H9 (cell line): Measurements from ENCODE around the gene PLXNC1. TPM values are rescaled to one million over a fixed set of nuclear protein-coding genes. Genes with fewer than 3 reads are reported as not detected.

Experiments used
- DNase-seq: peaks from one replicate; pipeline ENCODE4 v3.0.0-alpha.2; 2017
- H2AFZ ChIP-seq: one replicate; pipeline ENCODE4 v1.6.1; 2013; ENCODE audit warnings: mild to moderate bottlenecking, low read length, control low read depth, moderate library complexity
- H2AK5ac ChIP-seq: 2 replicates; pipeline ENCODE4 v1.6.1; 2013; ENCODE audit warnings: low read length, control low read depth, mixed read lengths; ENCODE audit not compliant: insufficient read length
- H2BK120ac ChIP-seq: one replicate; pipeline ENCODE4 v1.6.1; 2013; ENCODE audit warnings: low read depth, mild to moderate bottlenecking, low read length, control low read depth, inconsistent platforms; ENCODE audit not compliant: poor library complexity, severe bottlenecking
- H2BK12ac ChIP-seq: 2 replicates; pipeline ENCODE4 v1.6.1; 2013; ENCODE audit warnings: low read length, control low read depth, mixed read lengths, low read depth; ENCODE audit not compliant: insufficient read length
- H2BK15ac ChIP-seq: 2 replicates; pipeline ENCODE4 v1.6.1; 2013; ENCODE audit warnings: low read depth, low read length, control low read depth
- H2BK20ac ChIP-seq: one replicate; pipeline ENCODE4 v1.6.1; 2013; ENCODE audit warnings: low read depth, mild to moderate bottlenecking, low read length, control low read depth, inconsistent platforms; ENCODE audit not compliant: poor library complexity, severe bottlenecking
- H2BK5ac ChIP-seq: 2 replicates; pipeline ENCODE4 v1.6.1; 2013; ENCODE audit warnings: low read length, control low read depth, mixed read lengths; ENCODE audit not compliant: insufficient read length
- H3K14ac ChIP-seq: 2 replicates; pipeline ENCODE4 v1.6.1; 2013; ENCODE audit warnings: low read length, control low read depth; ENCODE audit not compliant: insufficient read depth
- H3K18ac ChIP-seq: 2 replicates; pipeline ENCODE4 v1.6.1; 2013; ENCODE audit warnings: low read depth, mild to moderate bottlenecking, mixed read lengths, low read length, control low read depth; ENCODE audit not compliant: insufficient read length
- H3K23ac ChIP-seq: 2 replicates; pipeline ENCODE4 v1.6.1; 2013; ENCODE audit warnings: low read length, control low read depth, mixed read lengths, low read depth; ENCODE audit not compliant: insufficient read length
- H3K23me2 ChIP-seq: 2 replicates; pipeline ENCODE4 v1.6.1; 2013; ENCODE audit warnings: low read depth, mild to moderate bottlenecking, mixed read lengths, low read length, control low read depth; ENCODE audit not compliant: insufficient read length, poor library complexity, severe bottlenecking
- H3K27ac ChIP-seq: 2 replicates; pipeline ENCODE4 v1.5.1; 2013; ENCODE audit warnings: low read length, control low read depth, mixed read lengths, low read depth; ENCODE audit not compliant: insufficient read length
- H3K27me3 ChIP-seq: 2 replicates; pipeline ENCODE4 v1.6.1; 2013; ENCODE audit warnings: low read length, control low read depth, inconsistent platforms; ENCODE audit not compliant: insufficient read depth
- H3K4ac ChIP-seq: 2 replicates; pipeline ENCODE4 v1.6.1; 2013; ENCODE audit warnings: low read depth, mild to moderate bottlenecking, control low read depth, inconsistent platforms, low read length, moderate library complexity
- H3K4me1 ChIP-seq: 2 replicates; pipeline ENCODE4 v1.6.1; 2013; ENCODE audit warnings: low read length, control low read depth, inconsistent platforms; ENCODE audit not compliant: insufficient read depth
- H3K4me2 ChIP-seq: 2 replicates; pipeline ENCODE4 v1.6.1; 2013; ENCODE audit warnings: low read length, control low read depth, mixed read lengths; ENCODE audit not compliant: insufficient read length, insufficient read depth
- H3K56ac ChIP-seq: 2 replicates; pipeline ENCODE4 v1.6.1; 2013; ENCODE audit warnings: low read depth, mild to moderate bottlenecking, mixed read lengths, low read length, control low read depth; ENCODE audit not compliant: insufficient read length
- H3K79me1 ChIP-seq: 2 replicates; pipeline ENCODE4 v1.6.1; 2013; ENCODE audit warnings: low read depth, mild to moderate bottlenecking, moderate library complexity, low read length, control low read depth, inconsistent platforms; ENCODE audit not compliant: insufficient read depth, poor library complexity, severe bottlenecking
- H3K79me2 ChIP-seq: 2 replicates; pipeline ENCODE4 v1.6.1; 2013; ENCODE audit warnings: low read length, control low read depth, inconsistent platforms; ENCODE audit not compliant: insufficient read depth
- H3K9ac ChIP-seq: 2 replicates; pipeline ENCODE4 v1.6.1; 2013; ENCODE audit warnings: low read length, control low read depth, mixed read lengths; ENCODE audit not compliant: insufficient read length; ENCODE audit errors: extremely low read depth
- H3K9me3 ChIP-seq: one replicate; pipeline ENCODE4 v1.6.1; 2013; ENCODE audit warnings: low read depth, low read length, inconsistent platforms; ENCODE audit not compliant: control insufficient read depth
- H3T11ph ChIP-seq: one replicate; pipeline ENCODE4 v1.6.1; 2013; ENCODE audit warnings: mild to moderate bottlenecking, low read length, control low read depth, inconsistent platforms
- H4K20me1 ChIP-seq: one replicate; pipeline ENCODE4 v1.6.1; 2013; ENCODE audit not compliant: control insufficient read depth, insufficient read length, insufficient read depth
- H4K5ac ChIP-seq: 2 replicates; pipeline ENCODE4 v1.6.1; 2013; ENCODE audit warnings: low read depth, mild to moderate bottlenecking, mixed read lengths, low read length, control low read depth; ENCODE audit not compliant: insufficient read length
- H4K8ac ChIP-seq: replicated peaks from 2 replicates; pipeline ENCODE4 v1.6.1; 2013; ENCODE audit warnings: low read length, control low read depth, mixed read lengths, low read depth; ENCODE audit not compliant: insufficient read length
- H4K91ac ChIP-seq: 2 replicates; pipeline ENCODE4 v1.6.1; 2013; ENCODE audit warnings: low read depth, mild to moderate bottlenecking, moderate library complexity, mixed read lengths, low read length, control low read depth; ENCODE audit not compliant: insufficient read length
- H3K27ac Mint-ChIP-seq, 3 experiments: 2 replicates in 2 of 3; 3 replicates in 1 of 3; pipeline ENCODE4 v1.8.0; 2020 to 2021; ENCODE audit warnings: mixed read lengths in 3 of 3, mild to moderate bottlenecking in 1 of 3, moderate library complexity in 1 of 3
- H3K27me3 Mint-ChIP-seq: 2 replicates; pipeline ENCODE4 v1.8.0; 2021; ENCODE audit warnings: low read depth, mild to moderate bottlenecking, moderate library complexity, mixed read lengths
- H3K36me3 Mint-ChIP-seq, 3 experiments: 2 replicates in 2 of 3; 3 replicates in 1 of 3; pipeline ENCODE4 v1.8.0; 2020 to 2021; ENCODE audit warnings: low read depth in 3 of 3, mixed read lengths in 3 of 3; ENCODE audit not compliant: insufficient read depth in 1 of 3
- H3K4me1 Mint-ChIP-seq, 2 experiments: 2 replicates each; pipeline ENCODE4 v1.8.0; 2020; ENCODE audit warnings: mixed read lengths in 2 of 2
- H3K4me3 Mint-ChIP-seq, 2 experiments: 2 replicates in 1 of 2; 3 replicates in 1 of 2; pipeline ENCODE4 v1.8.0; 2020 to 2021; ENCODE audit warnings: mild to moderate bottlenecking in 2 of 2, mixed read lengths in 2 of 2, moderate library complexity in 1 of 2
- H3K9me3 Mint-ChIP-seq, 2 experiments: 2 replicates in 1 of 2; 3 replicates in 1 of 2; pipeline ENCODE4 v1.8.0; 2020; ENCODE audit warnings: mild to moderate bottlenecking in 2 of 2, mixed read lengths in 2 of 2, moderate library complexity in 1 of 2
- WGBS: extraction: QIAGEN DNeasy Blood & Tissue Kit; methylation state at CpG from one replicate; pipeline ENCODE4 v1.1.7; 2013; ENCODE audit warnings: missing lambda C conversion rate, low lambda C conversion rate, mixed read lengths; ENCODE audit not compliant: insufficient read length; ENCODE audit errors: extremely low coverage; 5-methylcytosine and 5-hydroxymethylcytosine counted together
- total RNA-seq: library from RNA; stranded (reverse); gene quantifications from 2 replicates; pipeline ENCODE4 v1.2.1, GENCODE V29; 2021
- TF ChIP-seq, protein P1 (sequence below): fragments of 200-600 bp; sonication (generic); conservative IDR thresholded peaks from 3 replicates; pipeline ENCODE4 v1.8.0; 2021; ENCODE audit warnings: antibody characterized with exemption, mild to moderate bottlenecking

The PLXNC1 gene
- total RNA-seq, 1 experiment from 2014 or later, result 1.2 TPM

DNA sequence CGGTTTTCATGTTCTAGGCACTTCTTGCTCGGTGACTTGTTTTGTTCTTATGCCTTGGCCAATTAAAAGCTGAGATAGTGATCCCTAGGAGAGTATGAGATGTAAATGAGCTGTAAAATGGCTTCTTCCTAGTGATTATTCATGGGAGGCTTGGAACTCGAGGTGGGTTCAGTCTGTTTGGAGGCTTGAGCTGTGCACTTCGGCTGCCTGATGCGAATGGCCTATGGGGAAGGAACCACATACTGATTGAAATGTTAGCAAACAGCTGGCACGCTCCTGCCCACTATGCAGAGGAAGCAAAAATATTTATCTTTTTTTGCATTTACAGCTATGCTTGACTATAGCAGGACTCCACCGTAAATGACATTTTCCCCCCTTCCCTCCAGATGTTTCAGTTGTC, 75.5 kb downstream of the PLXNC1 start:
- Histone ChIP-seq H3K18ac (no peak overlapping the region), H3K27ac (no peak overlapping the region), H3K4me1 (peaks cover 2% of the 10 kb centered on the region; the same call in 1 of the 2 replicates), H3K9ac (no peak overlapping the region), H2BK5ac (no peak overlapping the region), H3K14ac (no peak overlapping the region), H3K4me2 (no peak overlapping the region), H2AFZ (no peak overlapping the region), H3T11ph (no peak overlapping the region), H3K23ac (no peak overlapping the region), H2BK20ac (no peak overlapping the region), H2AK5ac (no peak overlapping the region), H3K9me3 (no peaks in the 10 kb centered on the region), H2BK12ac (no peak overlapping the region), H2BK120ac (no peak overlapping the region), H2BK15ac (no peak overlapping the region), H3K4ac (no peak overlapping the region), H3K56ac (no peak overlapping the region), H4K91ac (no peak overlapping the region), H3K79me2 (no peaks in the 10 kb centered on the region), H3K79me1 (no peaks in the 10 kb centered on the region), H3K23me2 (no peaks in the 10 kb centered on the region), H3K27me3 (no peaks in the 10 kb centered on the region), H4K5ac (no peak overlapping the region), H4K8ac (no peak overlapping the region), H4K20me1 (no peaks in the 10 kb centered on the region)
- peak overlapping the region in 1 of 3 experiments; percentile 32; a peak in 1 of 7 replicates for H3K27ac Mint-ChIP-seq
- TF ChIP-seq, protein P1, sequence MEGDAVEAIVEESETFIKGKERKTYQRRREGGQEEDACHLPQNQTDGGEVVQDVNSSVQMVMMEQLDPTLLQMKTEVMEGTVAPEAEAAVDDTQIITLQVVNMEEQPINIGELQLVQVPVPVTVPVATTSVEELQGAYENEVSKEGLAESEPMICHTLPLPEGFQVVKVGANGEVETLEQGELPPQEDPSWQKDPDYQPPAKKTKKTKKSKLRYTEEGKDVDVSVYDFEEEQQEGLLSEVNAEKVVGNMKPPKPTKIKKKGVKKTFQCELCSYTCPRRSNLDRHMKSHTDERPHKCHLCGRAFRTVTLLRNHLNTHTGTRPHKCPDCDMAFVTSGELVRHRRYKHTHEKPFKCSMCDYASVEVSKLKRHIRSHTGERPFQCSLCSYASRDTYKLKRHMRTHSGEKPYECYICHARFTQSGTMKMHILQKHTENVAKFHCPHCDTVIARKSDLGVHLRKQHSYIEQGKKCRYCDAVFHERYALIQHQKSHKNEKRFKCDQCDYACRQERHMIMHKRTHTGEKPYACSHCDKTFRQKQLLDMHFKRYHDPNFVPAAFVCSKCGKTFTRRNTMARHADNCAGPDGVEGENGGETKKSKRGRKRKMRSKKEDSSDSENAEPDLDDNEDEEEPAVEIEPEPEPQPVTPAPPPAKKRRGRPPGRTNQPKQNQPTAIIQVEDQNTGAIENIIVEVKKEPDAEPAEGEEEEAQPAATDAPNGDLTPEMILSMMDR, result no peak
- no peak overlapping the region for H3K4me3 Mint-ChIP-seq
- peaks cover 9% of the 10 kb centered on the region for H3K27me3 Mint-ChIP-seq
- no CpG with 5 or more reads among the region's 7 CpGs for WGBS
- H3K9me3 Mint-ChIP-seq, result no peaks in the 10 kb centered on the region; a peak in 1 of 5 replicates
- DNase-seq, result no peak
- no peaks in the 10 kb centered on the region for H3K36me3 Mint-ChIP-seq
- H3K4me1 Mint-ChIP-seq, result peaks cover 11 to 21% of the 10 kb centered on the region in 2 experiments
